ENCODE results near the gene KCNH3.

The KCNH3 gene

DNA sequence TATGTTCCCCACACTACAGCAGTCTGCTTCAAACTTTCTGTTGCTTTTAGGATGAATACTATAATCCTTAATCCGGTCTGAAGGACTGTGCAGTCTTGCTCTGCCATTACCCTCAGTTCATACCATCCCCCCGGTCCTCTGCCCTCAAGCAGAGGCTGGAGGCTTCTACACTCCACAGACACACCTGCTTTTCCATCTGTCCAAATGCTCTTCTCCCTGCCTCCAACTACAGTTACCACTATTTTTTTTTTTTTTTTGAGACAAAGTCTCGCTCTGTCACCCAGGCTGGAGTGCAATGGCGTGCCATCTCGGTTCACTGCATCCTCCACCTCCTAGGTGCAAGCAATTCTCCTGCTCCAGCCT is 19.3 kb upstream of the KCNH3 start:
- H3K4me1 ChIP-seq (ENCODE audit: control insufficient read depth in 1 of 2, insufficient read depth in 1 of 2, low read depth in 1 of 2, low read length in 1 of 2), result no peaks in the 10 kb centered on the region
- H3K36me3 ChIP-seq, result no peaks in the 10 kb centered on the region
- H3K4me3 ChIP-seq (ENCODE audit: low read depth in 1 of 2, low read length in 1 of 2), result no peak overlapping the region
- TF ChIP-seq, protein P1, sequence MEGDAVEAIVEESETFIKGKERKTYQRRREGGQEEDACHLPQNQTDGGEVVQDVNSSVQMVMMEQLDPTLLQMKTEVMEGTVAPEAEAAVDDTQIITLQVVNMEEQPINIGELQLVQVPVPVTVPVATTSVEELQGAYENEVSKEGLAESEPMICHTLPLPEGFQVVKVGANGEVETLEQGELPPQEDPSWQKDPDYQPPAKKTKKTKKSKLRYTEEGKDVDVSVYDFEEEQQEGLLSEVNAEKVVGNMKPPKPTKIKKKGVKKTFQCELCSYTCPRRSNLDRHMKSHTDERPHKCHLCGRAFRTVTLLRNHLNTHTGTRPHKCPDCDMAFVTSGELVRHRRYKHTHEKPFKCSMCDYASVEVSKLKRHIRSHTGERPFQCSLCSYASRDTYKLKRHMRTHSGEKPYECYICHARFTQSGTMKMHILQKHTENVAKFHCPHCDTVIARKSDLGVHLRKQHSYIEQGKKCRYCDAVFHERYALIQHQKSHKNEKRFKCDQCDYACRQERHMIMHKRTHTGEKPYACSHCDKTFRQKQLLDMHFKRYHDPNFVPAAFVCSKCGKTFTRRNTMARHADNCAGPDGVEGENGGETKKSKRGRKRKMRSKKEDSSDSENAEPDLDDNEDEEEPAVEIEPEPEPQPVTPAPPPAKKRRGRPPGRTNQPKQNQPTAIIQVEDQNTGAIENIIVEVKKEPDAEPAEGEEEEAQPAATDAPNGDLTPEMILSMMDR (IDR thresholded peaks at IDR 0.05), result no peak
- H3K27ac ChIP-seq, result no peak overlapping the region
- no peaks in the 10 kb centered on the region for H3K27me3 ChIP-seq
- no peaks in the 10 kb centered on the region for H3K9me3 ChIP-seq

DNA sequence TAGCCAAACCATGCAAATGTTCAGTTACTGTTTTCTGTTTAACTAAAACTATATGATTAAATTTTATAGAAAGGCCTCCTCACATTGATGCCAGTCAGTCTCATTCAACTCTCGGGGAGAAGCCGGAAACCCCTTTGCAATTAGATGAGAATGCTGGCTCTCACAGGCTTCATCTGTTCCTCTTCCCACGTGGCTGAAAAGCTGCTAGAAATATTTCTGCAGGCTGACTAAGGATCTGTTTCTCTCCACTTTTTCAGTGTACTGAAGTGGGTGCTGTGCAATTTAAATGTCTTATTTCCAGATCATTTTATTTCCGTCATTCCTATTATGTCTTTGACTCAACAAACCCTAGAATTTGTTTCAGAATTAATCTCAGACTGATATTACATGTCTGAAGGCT is 17.4 kb upstream of the KCNH3 start:
- Histone ChIP-seq H3K4me1 (ENCODE audit: control insufficient read depth in 1 of 2, insufficient read depth in 1 of 2, low read depth in 1 of 2, low read length in 1 of 2) (no peaks in the 10 kb centered on the region), H3K9me3 (no peaks in the 10 kb centered on the region), H3K27ac (no peak overlapping the region), H3K4me3 (ENCODE audit: low read depth in 1 of 2, low read length in 1 of 2) (no peak overlapping the region), H3K36me3 (no peaks in the 10 kb centered on the region), H3K27me3 (no peaks in the 10 kb centered on the region)
- TF ChIP-seq, protein P1 (IDR thresholded peaks at IDR 0.05), result no peak

DNA sequence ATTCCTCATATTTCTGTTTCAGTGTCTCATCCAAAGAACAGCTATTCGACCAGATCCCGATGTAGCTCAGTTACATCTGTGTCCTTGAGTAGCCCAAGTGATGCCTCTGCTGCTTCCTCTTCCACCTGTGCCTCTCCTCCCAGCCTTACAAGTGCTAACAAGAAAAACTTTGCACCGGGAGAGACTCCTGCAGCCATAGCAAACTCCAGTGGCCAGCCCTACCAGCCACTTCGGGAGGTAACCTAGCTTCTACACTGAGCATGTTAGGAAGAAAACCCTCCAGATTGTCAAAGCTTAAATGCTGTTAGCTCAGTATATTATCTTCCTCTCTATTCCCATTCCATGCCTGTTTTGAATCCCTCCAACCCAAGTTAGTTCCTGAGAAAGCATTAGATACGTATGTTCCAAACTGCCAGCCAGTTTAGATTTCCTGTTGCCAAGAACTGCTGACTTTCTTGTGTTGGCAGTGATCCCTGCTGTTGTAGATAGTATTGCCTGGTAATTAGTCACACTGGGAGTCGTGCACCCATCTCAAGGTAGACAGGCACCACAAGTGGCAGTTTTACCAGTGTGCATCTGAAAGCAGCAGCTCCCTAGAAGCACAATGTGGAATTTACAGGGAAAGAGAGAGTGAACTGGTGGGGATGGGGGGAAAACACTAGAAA is 14.0 kb upstream of the KCNH3 start:
- Histone ChIP-seq H3K27me3 (no peaks in the 10 kb centered on the region), H3K9me3 (no peaks in the 10 kb centered on the region), H3K27ac (no peak overlapping the region), H3K4me3 (ENCODE audit: low read depth in 1 of 2, low read length in 1 of 2) (no peak overlapping the region), H3K36me3 (no peaks in the 10 kb centered on the region), H3K4me1 (ENCODE audit: control insufficient read depth in 1 of 2, insufficient read depth in 1 of 2, low read depth in 1 of 2, low read length in 1 of 2) (no peaks in the 10 kb centered on the region)
- TF ChIP-seq, protein P1 (IDR thresholded peaks at IDR 0.05), result no peak

DNA sequence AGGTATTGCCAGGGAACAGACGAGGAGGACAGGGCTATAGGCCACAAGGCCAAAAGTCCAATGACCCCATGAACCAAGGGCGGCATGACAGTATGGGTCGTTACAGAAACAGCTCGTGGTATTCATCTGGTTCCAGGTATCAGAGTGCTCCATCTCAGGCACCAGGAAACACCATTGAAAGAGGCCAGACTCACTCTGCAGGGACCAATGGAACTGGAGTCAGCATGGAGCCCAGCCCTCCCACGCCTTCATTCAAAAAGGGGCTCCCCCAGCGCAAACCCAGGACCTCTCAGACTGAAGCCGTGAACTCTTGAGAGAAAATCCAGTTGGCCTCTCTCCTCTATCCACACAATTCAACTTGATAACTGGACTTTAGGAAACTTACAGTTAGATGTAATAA is 12.9 kb upstream of the KCNH3 start:
- H3K9me3 ChIP-seq, result no peaks in the 10 kb centered on the region
- no peaks in the 10 kb centered on the region for H3K36me3 ChIP-seq
- no peaks in the 10 kb centered on the region for H3K27me3 ChIP-seq
- no peak overlapping the region for H3K4me3 ChIP-seq (ENCODE audit: low read depth in 1 of 2, low read length in 1 of 2)
- no peak overlapping the region for H3K27ac ChIP-seq
- H3K4me1 ChIP-seq (ENCODE audit: control insufficient read depth in 1 of 2, insufficient read depth in 1 of 2, low read depth in 1 of 2, low read length in 1 of 2), result no peaks in the 10 kb centered on the region
- TF ChIP-seq, protein P1 (IDR thresholded peaks at IDR 0.05), result no peak

DNA sequence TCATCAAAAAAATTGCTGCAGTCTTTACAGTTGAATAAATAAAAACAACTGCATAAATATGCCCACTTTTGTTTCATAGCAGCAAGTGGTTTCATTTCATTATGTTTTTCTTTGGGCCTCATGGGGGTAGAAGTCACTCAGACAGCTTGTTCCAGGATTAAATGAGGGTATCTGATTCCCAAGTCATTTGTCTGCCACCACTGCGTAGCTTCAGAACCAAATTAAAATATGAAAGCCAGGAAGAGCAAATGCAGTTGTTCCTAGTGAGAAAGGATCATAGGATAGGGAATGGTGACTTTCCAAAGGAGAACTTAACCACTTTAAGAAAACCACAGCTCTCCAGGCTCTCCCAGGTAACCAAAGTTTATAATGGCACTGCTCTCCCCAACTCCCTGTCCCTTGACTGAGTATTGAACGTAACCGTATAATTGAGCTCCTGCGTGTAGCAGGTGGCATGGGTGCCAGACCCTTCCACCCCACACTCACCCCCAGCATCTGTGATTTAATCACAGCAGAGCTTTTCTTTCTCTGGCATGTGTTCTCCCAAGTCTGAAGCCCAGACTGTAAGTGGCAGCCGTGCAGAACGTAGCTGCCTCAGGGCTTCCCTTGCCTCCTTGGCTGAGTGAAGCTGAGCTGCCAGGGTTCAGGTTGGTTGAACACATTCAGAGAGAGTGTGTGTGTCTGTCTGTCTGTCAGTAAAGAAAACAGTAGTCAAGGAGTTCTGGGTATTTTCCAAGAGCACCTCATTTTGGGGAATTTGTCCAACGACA is 11.3 kb upstream of the KCNH3 start:
- H3K27me3 ChIP-seq, result peaks cover 2% of the 10 kb centered on the region
- no peak overlapping the region for H3K27ac ChIP-seq
- no peak overlapping the region for H3K4me3 ChIP-seq (ENCODE audit: low read depth in 1 of 2, low read length in 1 of 2)
- H3K4me1 ChIP-seq (ENCODE audit: control insufficient read depth in 1 of 2, insufficient read depth in 1 of 2, low read depth in 1 of 2, low read length in 1 of 2), result no peaks in the 10 kb centered on the region
- TF ChIP-seq, protein P1 (IDR thresholded peaks at IDR 0.05), result no peak
- H3K36me3 ChIP-seq, result no peaks in the 10 kb centered on the region
- no peaks in the 10 kb centered on the region for H3K9me3 ChIP-seq
